OCI-LY7 (cell line): ENCODE data around the gene HSPA4L.

Experiments used
- EZH2phosphoT487 ChIP-seq: fragments of 200-600 bp; sonication (generic); IDR thresholded peaks from 2 replicates; pipeline ENCODE4 v1.6.1; 2018; ENCODE audit warnings: low read depth, borderline replicate concordance, mild to moderate bottlenecking, mixed run types, antibody characterized with exemption, low read length, moderate library complexity, mixed read lengths
- TF ChIP-seq, protein P1 (sequence below): fragments of 200-600 bp; sonication (generic); conservative IDR thresholded peaks from 2 replicates; pipeline ENCODE4 v1.5.1; 2014; ENCODE audit warnings: mild to moderate bottlenecking, antibody characterized with exemption, low read length, moderate library complexity, mixed read lengths

DNA sequence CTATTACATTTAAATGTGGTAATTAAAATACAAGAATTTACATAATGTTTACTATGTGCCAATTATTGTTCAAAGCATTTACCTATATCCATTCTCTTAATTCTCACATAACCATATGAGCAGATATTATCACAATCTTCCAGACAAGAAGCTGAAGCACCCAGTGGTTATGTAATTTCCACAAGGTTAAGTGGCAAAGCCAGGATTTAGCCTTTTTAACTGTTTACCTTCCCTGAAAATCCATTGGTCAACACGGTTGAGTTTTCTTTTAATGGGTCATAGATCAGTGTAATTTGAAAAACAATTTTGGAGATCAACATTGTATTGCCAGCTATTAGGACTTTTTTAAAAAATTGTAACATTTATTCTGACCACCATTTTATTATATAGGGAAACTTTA, 11.4 kb downstream of the HSPA4L start:
- TF ChIP-seq, protein P1, sequence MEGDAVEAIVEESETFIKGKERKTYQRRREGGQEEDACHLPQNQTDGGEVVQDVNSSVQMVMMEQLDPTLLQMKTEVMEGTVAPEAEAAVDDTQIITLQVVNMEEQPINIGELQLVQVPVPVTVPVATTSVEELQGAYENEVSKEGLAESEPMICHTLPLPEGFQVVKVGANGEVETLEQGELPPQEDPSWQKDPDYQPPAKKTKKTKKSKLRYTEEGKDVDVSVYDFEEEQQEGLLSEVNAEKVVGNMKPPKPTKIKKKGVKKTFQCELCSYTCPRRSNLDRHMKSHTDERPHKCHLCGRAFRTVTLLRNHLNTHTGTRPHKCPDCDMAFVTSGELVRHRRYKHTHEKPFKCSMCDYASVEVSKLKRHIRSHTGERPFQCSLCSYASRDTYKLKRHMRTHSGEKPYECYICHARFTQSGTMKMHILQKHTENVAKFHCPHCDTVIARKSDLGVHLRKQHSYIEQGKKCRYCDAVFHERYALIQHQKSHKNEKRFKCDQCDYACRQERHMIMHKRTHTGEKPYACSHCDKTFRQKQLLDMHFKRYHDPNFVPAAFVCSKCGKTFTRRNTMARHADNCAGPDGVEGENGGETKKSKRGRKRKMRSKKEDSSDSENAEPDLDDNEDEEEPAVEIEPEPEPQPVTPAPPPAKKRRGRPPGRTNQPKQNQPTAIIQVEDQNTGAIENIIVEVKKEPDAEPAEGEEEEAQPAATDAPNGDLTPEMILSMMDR: no peak
- no peak for TF ChIP-seq EZH2phosphoT487
